GM12891 (cell line): ENCODE results near the gene UBN1.
"Not testable (repeated sequence)": the region's sequence is repeated elsewhere in the genome, so short reads cannot be mapped to it uniquely, and the experiment has no call there.

Source experiments
- DNase-seq: peaks from one replicate; pipeline ENCODE4 v3.0.0; 2011; ENCODE audit warnings: low spot score; ENCODE audit not compliant: insufficient read length
- FAIRE-seq: peaks from 2 replicates; lab custom pipeline; 2011; peaks lifted over from hg19 to GRCh38; lab: Jason Lieb, UNC
- PAX5 ChIP-seq: IDR thresholded peaks from 2 replicates; pipeline ENCODE4 v1.6.1; 2011; ENCODE audit warnings: low read length, moderate library complexity, mild to moderate bottlenecking; ENCODE audit not compliant: insufficient read depth, severe bottlenecking
- POLR2A ChIP-seq: IDR thresholded peaks from 2 replicates; pipeline ENCODE4 v1.6.1; 2011; ENCODE audit warnings: low read depth, low read length, control low read depth
- POLR2AphosphoS5 ChIP-seq: IDR thresholded peaks from 2 replicates; pipeline ENCODE4 v1.6.1; 2011; ENCODE audit warnings: low read depth, low read length, control low read depth
- POU2F2 ChIP-seq: IDR thresholded peaks from 2 replicates; pipeline ENCODE4 v1.6.1; 2011; ENCODE audit warnings: low read depth, mild to moderate bottlenecking, control low read depth, low read length, moderate library complexity
- SPI1 ChIP-seq: IDR thresholded peaks from 2 replicates; pipeline ENCODE4 v1.6.1; 2011; ENCODE audit warnings: low read depth, low read length, control low read depth
- TAF1 ChIP-seq: IDR thresholded peaks from 2 replicates; pipeline ENCODE4 v1.6.1; 2011; ENCODE audit warnings: low read depth, low read length, control low read depth

Gene UBN1

DNA sequence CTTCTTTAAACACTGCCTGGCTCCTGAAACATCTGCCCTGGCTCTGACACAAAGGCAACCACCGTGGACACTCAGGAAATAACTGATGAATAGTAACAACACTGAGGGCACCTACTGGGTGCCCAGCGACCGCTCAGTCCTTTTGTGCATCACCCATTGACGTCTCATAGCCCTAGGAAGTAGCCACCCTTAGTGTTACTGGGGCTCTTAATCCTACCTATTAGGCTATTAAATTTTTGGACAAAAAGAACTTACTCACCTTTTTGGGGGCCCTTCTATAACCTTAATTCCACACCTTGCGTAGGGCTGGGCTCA is 78.0 kb downstream of the UBN1 start:
- TF ChIP-seq POLR2AphosphoS5 (no peak), PAX5 (no peak), POLR2A (no peak), SPI1 (no peak)
- no peak for FAIRE-seq
- DNase-seq, result no peak

GRCh38 chr16:4925791-4926190 is 78.5 kb downstream of the UBN1 start:
- TF ChIP-seq TAF1 (no peak), POU2F2 (no peak), POLR2A (no peak), POLR2AphosphoS5 (no peak), SPI1 (no peak), PAX5 (no peak)
- no peak for DNase-seq
- FAIRE-seq, result no peak

- TF ChIP-seq SPI1 (no peak), PAX5 (no peak), TAF1 (no peak), POU2F2 (no peak), POLR2AphosphoS5 (no peak), POLR2A (no peak)
- FAIRE-seq, result no peak
- DNase-seq, result no peak
These were observed 79.6 kb downstream of the UBN1 start for GRCh38 chr16:4926928-4927327.

DNA sequence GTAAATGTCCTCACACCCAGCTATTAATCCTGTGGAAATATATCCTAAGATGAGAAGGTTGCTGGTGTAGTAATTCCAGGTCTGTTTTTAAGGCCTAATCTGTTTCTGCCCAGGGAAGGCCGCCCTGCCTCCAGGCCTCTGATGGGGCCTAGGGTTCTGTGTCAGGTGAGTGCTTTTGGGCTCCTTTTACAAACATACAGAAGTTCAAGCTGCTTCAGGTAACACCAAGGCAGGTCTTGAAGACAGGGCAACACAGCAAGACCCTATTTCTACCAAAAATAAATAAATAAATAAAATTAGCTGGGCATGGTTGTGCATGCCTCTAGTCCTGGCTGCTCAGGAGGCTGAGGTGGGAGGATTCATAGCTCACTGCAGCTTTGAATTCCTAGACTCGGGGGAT is 80.4 kb downstream of the UBN1 start:
- no peak for DNase-seq
- TF ChIP-seq SPI1, result no peak
- TF ChIP-seq TAF1, result no peak
- TF ChIP-seq PAX5, result no peak
- TF ChIP-seq POLR2AphosphoS5, result no peak
- TF ChIP-seq POLR2A, result no peak
- no peak for TF ChIP-seq POU2F2
- no peak for FAIRE-seq

- TF ChIP-seq POLR2AphosphoS5, result no peak
- TF ChIP-seq POLR2A, result no peak
- TF ChIP-seq POU2F2, result no peak
- no peak for TF ChIP-seq TAF1
- no peak for TF ChIP-seq SPI1
- no peak for TF ChIP-seq PAX5
- DNase-seq (no peak), FAIRE-seq (no peak)
These were observed 80.9 kb downstream of the UBN1 start for GRCh38 chr16:4928227-4928626.

- DNase-seq, FAIRE-seq: not testable (repeated sequence)
These were observed 82.3 kb downstream of the UBN1 start for GRCh38 chr16:4929619-4930018.

DNA sequence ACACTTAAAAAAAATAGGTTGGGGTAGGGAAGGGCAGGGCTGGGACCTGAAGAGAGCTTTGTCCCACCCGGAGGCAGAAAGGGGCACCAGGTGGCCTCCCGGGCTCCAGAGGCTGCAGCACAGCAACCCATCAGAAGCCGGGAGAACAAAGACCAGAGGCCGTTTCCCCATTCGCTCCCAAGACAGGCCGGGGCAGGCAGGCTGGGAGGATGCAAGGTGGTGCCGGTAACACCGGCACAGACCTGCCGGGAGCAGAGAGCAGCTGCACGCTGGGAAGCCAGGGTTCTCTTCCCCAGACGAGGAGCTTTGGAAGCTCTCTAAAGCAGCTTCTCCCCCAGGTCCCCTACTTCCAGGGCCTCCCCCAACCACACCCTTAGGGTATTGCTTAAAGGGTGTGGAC is 84.1 kb downstream of the UBN1 start:
- no peak for FAIRE-seq
- TF ChIP-seq PAX5 (no peak), POU2F2 (no peak)
- DNase-seq, result no peak
